ENCODE data around the gene RPS17. TPM values are rescaled to one million over a fixed set of nuclear protein-coding genes. Genes with fewer than 3 reads are reported as not detected.

The RPS17 gene
- total and polyA plus RNA-seq, 5 donors from 2014 or later, result 1,155 to 1,792 (median 1,597) TPM

GRCh38 chr15:82556315-82557035 is 16.2 kb upstream of the RPS17 start:
- Mint-ChIP-seq H3K36me3 (no peaks in the 10 kb centered on the region), H3K27ac (no peak overlapping the region), H3K4me1 (no peaks in the 10 kb centered on the region), H3K4me3 (no peak overlapping the region), H3K27me3 (peaks cover 17% of the 10 kb centered on the region), H3K9me3 (no peaks in the 10 kb centered on the region)
- ATAC-seq (ENCODE audit: low read depth in 2 of 2) (no peak), DNase-seq (no peak)
- H3K27ac ChIP-seq (ENCODE audit: insufficient read depth, low read length, poor library complexity, severe bottlenecking), result no peak overlapping the region
- H3K4me1 ChIP-seq (ENCODE audit: control insufficient read depth, insufficient read depth, low read length, poor library complexity, severe bottlenecking), result no peaks in the 10 kb centered on the region
- no peaks in the 10 kb centered on the region for H3K9me3 ChIP-seq (ENCODE audit: control insufficient read depth in 2 of 2, low read length in 2 of 2)
- H3K36me3 ChIP-seq (ENCODE audit: control insufficient read depth, insufficient read depth, low read length), result no peaks in the 10 kb centered on the region
- peaks cover 9% of the 10 kb centered on the region for H3K27me3 ChIP-seq (ENCODE audit: control insufficient read depth, insufficient read depth, low read length)
- H3K4me3 ChIP-seq (ENCODE audit: low read depth, low read length), result no peak overlapping the region

DNA sequence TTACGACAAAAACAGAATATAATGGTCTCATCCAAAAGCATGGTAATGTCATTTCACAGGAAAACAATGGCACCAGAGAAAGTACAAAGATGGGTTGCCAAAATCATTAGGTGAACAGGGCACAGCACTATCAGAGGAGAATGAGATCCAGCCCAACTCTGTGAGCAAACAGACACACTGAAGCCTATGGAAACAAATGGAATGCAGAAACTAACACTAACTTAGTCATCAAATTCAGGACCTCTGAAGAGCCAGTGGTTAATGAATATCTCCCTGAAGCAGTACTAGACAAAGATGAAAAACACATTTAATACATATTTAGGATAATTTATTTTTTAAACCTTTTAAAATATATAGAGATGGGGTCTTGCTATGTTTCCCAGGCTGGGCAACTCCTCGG is 14.6 kb upstream of the RPS17 start:
- Mint-ChIP-seq H3K27me3 (peaks cover 22% of the 10 kb centered on the region), H3K4me1 (no peaks in the 10 kb centered on the region), H3K36me3 (no peaks in the 10 kb centered on the region), H3K9me3 (no peaks in the 10 kb centered on the region), H3K27ac (no peak overlapping the region), H3K4me3 (no peak overlapping the region)
- H3K4me3 ChIP-seq (ENCODE audit: low read depth, low read length), result no peak overlapping the region
- no peaks in the 10 kb centered on the region for H3K4me1 ChIP-seq (ENCODE audit: control insufficient read depth, insufficient read depth, low read length, poor library complexity, severe bottlenecking)
- H3K36me3 ChIP-seq (ENCODE audit: control insufficient read depth, insufficient read depth, low read length), result no peaks in the 10 kb centered on the region
- no peak for ATAC-seq (ENCODE audit: low read depth in 2 of 2)
- peaks cover 10% of the 10 kb centered on the region for H3K27me3 ChIP-seq (ENCODE audit: control insufficient read depth, insufficient read depth, low read length)
- no peak for DNase-seq
- no peaks in the 10 kb centered on the region for H3K9me3 ChIP-seq (ENCODE audit: control insufficient read depth in 2 of 2, low read length in 2 of 2)
- no peak overlapping the region for H3K27ac ChIP-seq (ENCODE audit: insufficient read depth, low read length, poor library complexity, severe bottlenecking)

- Histone ChIP-seq H3K4me3 (ENCODE audit: low read depth, low read length) (no peak overlapping the region), H3K36me3 (ENCODE audit: control insufficient read depth, insufficient read depth, low read length) (no peaks in the 10 kb centered on the region), H3K27me3 (ENCODE audit: control insufficient read depth, insufficient read depth, low read length) (peaks cover 10% of the 10 kb centered on the region), H3K27ac (ENCODE audit: insufficient read depth, low read length, poor library complexity, severe bottlenecking) (no peak overlapping the region), H3K9me3 (ENCODE audit: control insufficient read depth in 2 of 2, low read length in 2 of 2) (no peaks in the 10 kb centered on the region), H3K4me1 (ENCODE audit: control insufficient read depth, insufficient read depth, low read length, poor library complexity, severe bottlenecking) (no peaks in the 10 kb centered on the region)
- no peaks in the 10 kb centered on the region for H3K4me1 Mint-ChIP-seq
- no peak overlapping the region for H3K4me3 Mint-ChIP-seq
- no peak overlapping the region for H3K27ac Mint-ChIP-seq
- no peaks in the 10 kb centered on the region for H3K9me3 Mint-ChIP-seq
- H3K36me3 Mint-ChIP-seq, result no peaks in the 10 kb centered on the region
- ATAC-seq (ENCODE audit: low read depth in 2 of 2), result no peak
- DNase-seq, result no peak
- H3K27me3 Mint-ChIP-seq, result peaks cover 22% of the 10 kb centered on the region
Observed at GRCh38 chr15:82554351-82554750, 14.1 kb upstream of the RPS17 start.

DNA sequence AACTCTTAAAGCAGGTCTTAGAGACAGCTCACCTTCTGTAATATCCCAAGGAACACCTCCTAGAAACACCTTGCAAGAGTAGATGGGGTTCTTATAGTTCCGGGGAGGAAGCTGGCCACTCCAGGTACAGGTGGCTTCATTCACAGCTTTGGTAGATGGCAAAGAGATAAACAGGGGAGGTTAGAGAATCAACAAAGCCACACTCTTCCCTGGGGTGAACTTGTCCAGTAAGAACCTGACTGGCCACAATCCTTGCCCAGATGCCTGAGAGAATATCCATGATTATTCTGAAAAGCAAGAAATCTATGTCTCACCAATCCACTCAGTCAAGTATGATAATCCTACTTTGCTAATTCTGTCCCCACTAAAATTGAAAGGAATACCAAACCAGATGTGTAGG is 13.6 kb upstream of the RPS17 start:
- Histone ChIP-seq H3K4me3 (ENCODE audit: low read depth, low read length) (no peak overlapping the region), H3K9me3 (ENCODE audit: control insufficient read depth in 2 of 2, low read length in 2 of 2) (no peaks in the 10 kb centered on the region), H3K27me3 (ENCODE audit: control insufficient read depth, insufficient read depth, low read length) (peaks cover 10% of the 10 kb centered on the region), H3K36me3 (ENCODE audit: control insufficient read depth, insufficient read depth, low read length) (no peaks in the 10 kb centered on the region), H3K4me1 (ENCODE audit: control insufficient read depth, insufficient read depth, low read length, poor library complexity, severe bottlenecking) (no peaks in the 10 kb centered on the region), H3K27ac (ENCODE audit: insufficient read depth, low read length, poor library complexity, severe bottlenecking) (no peak overlapping the region)
- no peaks in the 10 kb centered on the region for H3K36me3 Mint-ChIP-seq
- no peak overlapping the region for H3K27ac Mint-ChIP-seq
- H3K9me3 Mint-ChIP-seq, result no peaks in the 10 kb centered on the region
- ATAC-seq (ENCODE audit: low read depth in 2 of 2) (no peak), DNase-seq (no peak)
- peaks cover 22% of the 10 kb centered on the region for H3K27me3 Mint-ChIP-seq
- no peak overlapping the region for H3K4me3 Mint-ChIP-seq
- no peaks in the 10 kb centered on the region for H3K4me1 Mint-ChIP-seq

GRCh38 chr15:82552861-82553260 is 12.6 kb upstream of the RPS17 start:
- H3K4me1 ChIP-seq (ENCODE audit: control insufficient read depth, insufficient read depth, low read length, poor library complexity, severe bottlenecking), result no peaks in the 10 kb centered on the region
- Mint-ChIP-seq H3K4me3 (no peak overlapping the region), H3K27ac (no peak overlapping the region), H3K4me1 (no peaks in the 10 kb centered on the region), H3K9me3 (no peaks in the 10 kb centered on the region), H3K36me3 (no peaks in the 10 kb centered on the region), H3K27me3 (peaks cover 22% of the 10 kb centered on the region)
- ATAC-seq (ENCODE audit: low read depth in 2 of 2), result no peak
- H3K27me3 ChIP-seq (ENCODE audit: control insufficient read depth, insufficient read depth, low read length), result peaks cover 10% of the 10 kb centered on the region
- DNase-seq, result no peak
- no peak overlapping the region for H3K27ac ChIP-seq (ENCODE audit: insufficient read depth, low read length, poor library complexity, severe bottlenecking)
- no peaks in the 10 kb centered on the region for H3K36me3 ChIP-seq (ENCODE audit: control insufficient read depth, insufficient read depth, low read length)
- H3K9me3 ChIP-seq (ENCODE audit: control insufficient read depth in 2 of 2, low read length in 2 of 2), result no peaks in the 10 kb centered on the region
- H3K4me3 ChIP-seq (ENCODE audit: low read depth, low read length), result no peak overlapping the region

GRCh38 chr15:82551646-82552247 is 11.5 kb upstream of the RPS17 start:
- Mint-ChIP-seq H3K27ac (no peak overlapping the region), H3K4me3 (no peak overlapping the region), H3K9me3 (no peaks in the 10 kb centered on the region), H3K36me3 (no peaks in the 10 kb centered on the region), H3K27me3 (peaks cover 16% of the 10 kb centered on the region), H3K4me1 (no peaks in the 10 kb centered on the region)
- H3K27ac ChIP-seq (ENCODE audit: insufficient read depth, low read length, poor library complexity, severe bottlenecking), result no peak overlapping the region
- peaks cover 10% of the 10 kb centered on the region for H3K27me3 ChIP-seq (ENCODE audit: control insufficient read depth, insufficient read depth, low read length)
- no peaks in the 10 kb centered on the region for H3K4me1 ChIP-seq (ENCODE audit: control insufficient read depth, insufficient read depth, low read length, poor library complexity, severe bottlenecking)
- DNase-seq (no peak), ATAC-seq (ENCODE audit: low read depth in 2 of 2) (no peak)
- H3K9me3 ChIP-seq (ENCODE audit: control insufficient read depth in 2 of 2, low read length in 2 of 2), result no peaks in the 10 kb centered on the region
- H3K36me3 ChIP-seq (ENCODE audit: control insufficient read depth, insufficient read depth, low read length), result no peaks in the 10 kb centered on the region
- H3K4me3 ChIP-seq (ENCODE audit: low read depth, low read length), result no peak overlapping the region

GRCh38 chr15:82549199-82549665 is 9.0 kb upstream of the RPS17 start:
- H3K4me1 Mint-ChIP-seq, result no peaks in the 10 kb centered on the region
- Histone ChIP-seq H3K4me3 (ENCODE audit: low read depth, low read length) (no peak overlapping the region), H3K4me1 (ENCODE audit: control insufficient read depth, insufficient read depth, low read length, poor library complexity, severe bottlenecking) (no peaks in the 10 kb centered on the region), H3K36me3 (ENCODE audit: control insufficient read depth, insufficient read depth, low read length) (no peaks in the 10 kb centered on the region), H3K27me3 (ENCODE audit: control insufficient read depth, insufficient read depth, low read length) (peaks cover 7% of the 10 kb centered on the region), H3K9me3 (ENCODE audit: control insufficient read depth in 2 of 2, low read length in 2 of 2) (no peaks in the 10 kb centered on the region), H3K27ac (ENCODE audit: insufficient read depth, low read length, poor library complexity, severe bottlenecking) (no peak overlapping the region)
- H3K36me3 Mint-ChIP-seq, result no peaks in the 10 kb centered on the region
- no peaks in the 10 kb centered on the region for H3K9me3 Mint-ChIP-seq
- ATAC-seq (ENCODE audit: low read depth in 2 of 2) (no peak), DNase-seq (no peak)
- no peak overlapping the region for H3K4me3 Mint-ChIP-seq
- H3K27me3 Mint-ChIP-seq, result peaks cover 16% of the 10 kb centered on the region
- H3K27ac Mint-ChIP-seq, result no peak overlapping the region

DNA sequence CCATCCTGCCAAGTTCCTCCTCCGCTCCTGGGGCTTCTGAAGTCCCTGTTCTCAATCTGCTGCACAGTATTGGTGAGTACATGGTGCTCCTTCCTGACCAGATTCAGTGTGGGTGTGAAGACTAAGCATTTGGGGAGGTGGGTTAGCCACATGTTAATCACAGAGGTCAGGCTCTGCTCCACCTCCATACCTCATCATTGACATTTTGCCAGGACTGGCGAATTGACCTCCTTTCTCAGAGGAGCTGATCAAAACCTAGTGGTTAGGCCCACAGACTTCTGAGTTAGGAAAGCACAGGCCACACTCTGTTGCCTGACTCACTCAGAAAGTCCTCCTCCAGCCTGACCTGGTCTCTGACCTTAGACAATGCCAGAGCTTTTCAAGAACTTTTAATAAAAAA is 8.4 kb upstream of the RPS17 start:
- Histone ChIP-seq H3K4me1 (ENCODE audit: control insufficient read depth, insufficient read depth, low read length, poor library complexity, severe bottlenecking) (no peaks in the 10 kb centered on the region), H3K27ac (ENCODE audit: insufficient read depth, low read length, poor library complexity, severe bottlenecking) (no peak overlapping the region), H3K36me3 (ENCODE audit: control insufficient read depth, insufficient read depth, low read length) (no peaks in the 10 kb centered on the region), H3K9me3 (ENCODE audit: control insufficient read depth in 2 of 2, low read length in 2 of 2) (no peaks in the 10 kb centered on the region), H3K27me3 (ENCODE audit: control insufficient read depth, insufficient read depth, low read length) (peaks cover 7% of the 10 kb centered on the region), H3K4me3 (ENCODE audit: low read depth, low read length) (no peak overlapping the region)
- H3K36me3 Mint-ChIP-seq, result no peaks in the 10 kb centered on the region
- H3K27me3 Mint-ChIP-seq, result peaks cover 19% of the 10 kb centered on the region
- DNase-seq (no peak), ATAC-seq (ENCODE audit: low read depth in 2 of 2) (no peak)
- H3K4me3 Mint-ChIP-seq, result no peak overlapping the region
- no peaks in the 10 kb centered on the region for H3K9me3 Mint-ChIP-seq
- no peaks in the 10 kb centered on the region for H3K4me1 Mint-ChIP-seq
- no peak overlapping the region for H3K27ac Mint-ChIP-seq

All from CD4-positive, CD25-positive, alpha-beta regulatory T cell (primary cell).